H9 (cell line): ENCODE results near the gene KIAA1328. TPM values are rescaled to one million over a fixed set of nuclear protein-coding genes. Genes with fewer than 3 reads are reported as not detected.

Experiments
- DNase-seq: peaks from one replicate; pipeline ENCODE4 v3.0.0-alpha.2; 2017
- H2AFZ ChIP-seq: one replicate; pipeline ENCODE4 v1.6.1; 2013; ENCODE audit warnings: mild to moderate bottlenecking, low read length, control low read depth, moderate library complexity
- H2AK5ac ChIP-seq: 2 replicates; pipeline ENCODE4 v1.6.1; 2013; ENCODE audit warnings: low read length, control low read depth, mixed read lengths; ENCODE audit not compliant: insufficient read length
- H2BK120ac ChIP-seq: one replicate; pipeline ENCODE4 v1.6.1; 2013; ENCODE audit warnings: low read depth, mild to moderate bottlenecking, low read length, control low read depth, inconsistent platforms; ENCODE audit not compliant: poor library complexity, severe bottlenecking
- H2BK12ac ChIP-seq: 2 replicates; pipeline ENCODE4 v1.6.1; 2013; ENCODE audit warnings: low read length, control low read depth, mixed read lengths, low read depth; ENCODE audit not compliant: insufficient read length
- H2BK15ac ChIP-seq: 2 replicates; pipeline ENCODE4 v1.6.1; 2013; ENCODE audit warnings: low read depth, low read length, control low read depth
- H2BK20ac ChIP-seq: one replicate; pipeline ENCODE4 v1.6.1; 2013; ENCODE audit warnings: low read depth, mild to moderate bottlenecking, low read length, control low read depth, inconsistent platforms; ENCODE audit not compliant: poor library complexity, severe bottlenecking
- H2BK5ac ChIP-seq: 2 replicates; pipeline ENCODE4 v1.6.1; 2013; ENCODE audit warnings: low read length, control low read depth, mixed read lengths; ENCODE audit not compliant: insufficient read length
- H3K14ac ChIP-seq: 2 replicates; pipeline ENCODE4 v1.6.1; 2013; ENCODE audit warnings: low read length, control low read depth; ENCODE audit not compliant: insufficient read depth
- H3K18ac ChIP-seq: 2 replicates; pipeline ENCODE4 v1.6.1; 2013; ENCODE audit warnings: low read depth, mild to moderate bottlenecking, mixed read lengths, low read length, control low read depth; ENCODE audit not compliant: insufficient read length
- H3K23ac ChIP-seq: 2 replicates; pipeline ENCODE4 v1.6.1; 2013; ENCODE audit warnings: low read length, control low read depth, mixed read lengths, low read depth; ENCODE audit not compliant: insufficient read length
- H3K23me2 ChIP-seq: 2 replicates; pipeline ENCODE4 v1.6.1; 2013; ENCODE audit warnings: low read depth, mild to moderate bottlenecking, mixed read lengths, low read length, control low read depth; ENCODE audit not compliant: insufficient read length, poor library complexity, severe bottlenecking
- H3K27ac ChIP-seq: 2 replicates; pipeline ENCODE4 v1.5.1; 2013; ENCODE audit warnings: low read length, control low read depth, mixed read lengths, low read depth; ENCODE audit not compliant: insufficient read length
- H3K27me3 ChIP-seq: 2 replicates; pipeline ENCODE4 v1.6.1; 2013; ENCODE audit warnings: low read length, control low read depth, inconsistent platforms; ENCODE audit not compliant: insufficient read depth
- H3K4ac ChIP-seq: 2 replicates; pipeline ENCODE4 v1.6.1; 2013; ENCODE audit warnings: low read depth, mild to moderate bottlenecking, control low read depth, inconsistent platforms, low read length, moderate library complexity
- H3K4me1 ChIP-seq: 2 replicates; pipeline ENCODE4 v1.6.1; 2013; ENCODE audit warnings: low read length, control low read depth, inconsistent platforms; ENCODE audit not compliant: insufficient read depth
- H3K4me2 ChIP-seq: 2 replicates; pipeline ENCODE4 v1.6.1; 2013; ENCODE audit warnings: low read length, control low read depth, mixed read lengths; ENCODE audit not compliant: insufficient read length, insufficient read depth
- H3K56ac ChIP-seq: 2 replicates; pipeline ENCODE4 v1.6.1; 2013; ENCODE audit warnings: low read depth, mild to moderate bottlenecking, mixed read lengths, low read length, control low read depth; ENCODE audit not compliant: insufficient read length
- H3K79me1 ChIP-seq: 2 replicates; pipeline ENCODE4 v1.6.1; 2013; ENCODE audit warnings: low read depth, mild to moderate bottlenecking, moderate library complexity, low read length, control low read depth, inconsistent platforms; ENCODE audit not compliant: insufficient read depth, poor library complexity, severe bottlenecking
- H3K79me2 ChIP-seq: 2 replicates; pipeline ENCODE4 v1.6.1; 2013; ENCODE audit warnings: low read length, control low read depth, inconsistent platforms; ENCODE audit not compliant: insufficient read depth
- H3K9ac ChIP-seq: 2 replicates; pipeline ENCODE4 v1.6.1; 2013; ENCODE audit warnings: low read length, control low read depth, mixed read lengths; ENCODE audit not compliant: insufficient read length; ENCODE audit errors: extremely low read depth
- H3K9me3 ChIP-seq: one replicate; pipeline ENCODE4 v1.6.1; 2013; ENCODE audit warnings: low read depth, low read length, inconsistent platforms; ENCODE audit not compliant: control insufficient read depth
- H3T11ph ChIP-seq: one replicate; pipeline ENCODE4 v1.6.1; 2013; ENCODE audit warnings: mild to moderate bottlenecking, low read length, control low read depth, inconsistent platforms
- H4K20me1 ChIP-seq: one replicate; pipeline ENCODE4 v1.6.1; 2013; ENCODE audit not compliant: control insufficient read depth, insufficient read length, insufficient read depth
- H4K5ac ChIP-seq: 2 replicates; pipeline ENCODE4 v1.6.1; 2013; ENCODE audit warnings: low read depth, mild to moderate bottlenecking, mixed read lengths, low read length, control low read depth; ENCODE audit not compliant: insufficient read length
- H4K8ac ChIP-seq: replicated peaks from 2 replicates; pipeline ENCODE4 v1.6.1; 2013; ENCODE audit warnings: low read length, control low read depth, mixed read lengths, low read depth; ENCODE audit not compliant: insufficient read length
- H4K91ac ChIP-seq: 2 replicates; pipeline ENCODE4 v1.6.1; 2013; ENCODE audit warnings: low read depth, mild to moderate bottlenecking, moderate library complexity, mixed read lengths, low read length, control low read depth; ENCODE audit not compliant: insufficient read length
- H3K27ac Mint-ChIP-seq, 3 experiments: 2 replicates in 2 of 3; 3 replicates in 1 of 3; pipeline ENCODE4 v1.8.0; 2020 to 2021; ENCODE audit warnings: mixed read lengths in 3 of 3, mild to moderate bottlenecking in 1 of 3, moderate library complexity in 1 of 3
- H3K27me3 Mint-ChIP-seq: 2 replicates; pipeline ENCODE4 v1.8.0; 2021; ENCODE audit warnings: low read depth, mild to moderate bottlenecking, moderate library complexity, mixed read lengths
- H3K36me3 Mint-ChIP-seq, 3 experiments: 2 replicates in 2 of 3; 3 replicates in 1 of 3; pipeline ENCODE4 v1.8.0; 2020 to 2021; ENCODE audit warnings: low read depth in 3 of 3, mixed read lengths in 3 of 3; ENCODE audit not compliant: insufficient read depth in 1 of 3
- H3K4me1 Mint-ChIP-seq, 2 experiments: 2 replicates each; pipeline ENCODE4 v1.8.0; 2020; ENCODE audit warnings: mixed read lengths in 2 of 2
- H3K4me3 Mint-ChIP-seq, 2 experiments: 2 replicates in 1 of 2; 3 replicates in 1 of 2; pipeline ENCODE4 v1.8.0; 2020 to 2021; ENCODE audit warnings: mild to moderate bottlenecking in 2 of 2, mixed read lengths in 2 of 2, moderate library complexity in 1 of 2
- H3K9me3 Mint-ChIP-seq, 2 experiments: 2 replicates in 1 of 2; 3 replicates in 1 of 2; pipeline ENCODE4 v1.8.0; 2020; ENCODE audit warnings: mild to moderate bottlenecking in 2 of 2, mixed read lengths in 2 of 2, moderate library complexity in 1 of 2
- CTCF ChIP-seq: fragments of 200-600 bp; sonication (generic); conservative IDR thresholded peaks from 3 replicates; pipeline ENCODE4 v1.8.0; 2021; ENCODE audit warnings: antibody characterized with exemption, mild to moderate bottlenecking
- WGBS: extraction: QIAGEN DNeasy Blood & Tissue Kit; methylation state at CpG from one replicate; pipeline ENCODE4 v1.1.7; 2013; ENCODE audit warnings: missing lambda C conversion rate, low lambda C conversion rate, mixed read lengths; ENCODE audit not compliant: insufficient read length; ENCODE audit errors: extremely low coverage; 5-methylcytosine and 5-hydroxymethylcytosine counted together
- total RNA-seq: library from RNA; stranded (reverse); gene quantifications from 2 replicates; pipeline ENCODE4 v1.2.1, GENCODE V29; 2021

KIAA1328 gene
- total RNA-seq, 1 experiment from 2014 or later: 4.9 TPM

DNA sequence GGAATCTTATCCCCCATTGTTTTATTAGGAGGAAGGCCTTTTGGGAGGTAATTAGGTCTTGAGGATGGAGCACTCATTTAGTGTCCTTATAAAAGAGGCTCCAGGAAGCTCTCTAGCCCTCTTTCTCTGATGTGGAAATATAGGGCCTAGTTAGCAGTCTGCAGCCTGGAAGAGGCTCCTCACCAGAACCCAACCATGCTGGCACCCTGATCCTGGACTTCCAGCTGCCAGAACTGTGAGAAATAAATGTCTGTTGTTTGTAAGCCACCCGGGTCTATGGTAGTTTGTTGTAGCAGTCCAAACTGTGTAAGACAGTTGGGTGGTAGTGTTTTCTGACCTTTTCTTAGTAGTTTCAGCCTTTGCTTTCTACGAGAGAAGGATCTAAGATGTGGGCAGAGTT, 100.7 kb downstream of the KIAA1328 start:
- no peaks in the 10 kb centered on the region; a peak in 1 of 5 replicates for H3K9me3 Mint-ChIP-seq
- no peak overlapping the region for H2BK120ac ChIP-seq
- H3K4me2 ChIP-seq: no peak overlapping the region
- DNase-seq: no peak
- H3K56ac ChIP-seq: no peak overlapping the region
- H3K79me2 ChIP-seq: no peaks in the 10 kb centered on the region; the same call in 1 of the 2 replicates
- no peak overlapping the region for H3K9ac ChIP-seq
- H3K27me3 Mint-ChIP-seq: no peaks in the 10 kb centered on the region
- H3K4me1 ChIP-seq: no peaks in the 10 kb centered on the region; the same call in 1 of the 2 replicates
- no peak overlapping the region for H3T11ph ChIP-seq
- no CpG with 5 or more reads among the region's 2 CpGs for WGBS
- H2BK15ac ChIP-seq: no peak overlapping the region
- no peak overlapping the region for H2BK20ac ChIP-seq
- H3K4me1 Mint-ChIP-seq: peaks cover 0 to 11% of the 10 kb centered on the region in 2 experiments; a peak in 2 of 4 replicates
- no peaks in the 10 kb centered on the region for H3K23me2 ChIP-seq
- peaks cover 0 to 2% (median 0%) of the 10 kb centered on the region in 3 experiments; a peak in 3 of 7 replicates for H3K36me3 Mint-ChIP-seq
- no peak overlapping the region for H4K5ac ChIP-seq
- no peaks in the 10 kb centered on the region for H3K79me1 ChIP-seq
- H3K27ac Mint-ChIP-seq: no peak overlapping the region; a peak in 1 of 7 replicates
- no peak overlapping the region for H3K18ac ChIP-seq
- no peak overlapping the region for H4K8ac ChIP-seq
- no peak overlapping the region for H3K14ac ChIP-seq
- H2BK12ac ChIP-seq: no peak overlapping the region
- H3K9me3 ChIP-seq: no peaks in the 10 kb centered on the region
- no peak for TF ChIP-seq CTCF
- no peak overlapping the region for H3K4me3 Mint-ChIP-seq
- H3K27ac ChIP-seq: no peak overlapping the region
- no peak overlapping the region for H2AK5ac ChIP-seq
- H3K27me3 ChIP-seq: no peaks in the 10 kb centered on the region
- H4K91ac ChIP-seq: no peak overlapping the region
- no peak overlapping the region for H2BK5ac ChIP-seq
- no peak overlapping the region for H3K4ac ChIP-seq
- no peak overlapping the region for H3K23ac ChIP-seq
- H4K20me1 ChIP-seq: no peaks in the 10 kb centered on the region
- no peak overlapping the region for H2AFZ ChIP-seq
